SK-N-MC (cell line): Measurements from ENCODE around the gene YRDC.

Source experiments
- DNase-seq: peaks from one replicate; pipeline ENCODE4 v3.0.0-alpha.2; 2011; ENCODE audit warnings: low read depth, low spot score
- H3K27ac ChIP-seq: fragments of 200-600 bp; sonication (generic); 2 replicates; pipeline ENCODE4 v1.5.1; 2016; ENCODE audit warnings: mixed run types
- H3K36me3 ChIP-seq: fragments of 200-600 bp; sonication (generic); 2 replicates; pipeline ENCODE4 v1.6.1; 2017; ENCODE audit warnings: antibody characterized with exemption, low read length, mixed read lengths; ENCODE audit not compliant: insufficient read depth
- H3K4me3 ChIP-seq: fragments of 200-600 bp; sonication (generic); 2 replicates; pipeline ENCODE4 v1.5.1; 2016
- H3K9ac ChIP-seq: fragments of 200-600 bp; sonication (generic); 2 replicates; pipeline ENCODE4 v1.8.0; 2017; ENCODE audit warnings: mixed run types, mixed read lengths; ENCODE audit not compliant: insufficient read length
- H3K9me3 ChIP-seq: fragments of 200-600 bp; sonication (generic); 2 replicates; pipeline ENCODE4 v1.6.1; 2017; ENCODE audit warnings: low read depth, mild to moderate bottlenecking, antibody characterized with exemption, low read length, moderate library complexity, mixed read lengths
- EZH2 ChIP-seq: fragments of 200-600 bp; sonication (generic); IDR thresholded peaks from one replicate; pipeline ENCODE4 v1.6.1; 2017; ENCODE audit warnings: antibody characterized with exemption
- FOXP2 ChIP-seq: optimal IDR thresholded peaks from 2 replicates; pipeline ENCODE3; 2011; ENCODE audit warnings: mild to moderate bottlenecking, moderate library complexity; ENCODE audit not compliant: insufficient read depth; ENCODE audit errors: extremely low read length, control extremely low read depth
- POLR2AphosphoS5 ChIP-seq: IDR thresholded peaks from 2 replicates; pipeline ENCODE4 v1.6.1; 2012; ENCODE audit warnings: mild to moderate bottlenecking, low read depth, low read length, borderline replicate concordance

Gene YRDC

GRCh38 chr1:37845786-37846185 lies 37.8 kb upstream of the YRDC start:
- Histone ChIP-seq H3K9ac (no peak overlapping the region), H3K36me3 (peaks cover 4% of the 10 kb centered on the region; the same call in 1 of the 2 replicates), H3K27ac (no peak overlapping the region), H3K9me3 (no peaks in the 10 kb centered on the region), H3K4me3 (no peak overlapping the region)
- no peak for DNase-seq
- TF ChIP-seq FOXP2, result no peak
- TF ChIP-seq EZH2, result no peak
- TF ChIP-seq POLR2AphosphoS5, result no peak

GRCh38 chr1:37845049-37845646 lies 37.1 kb upstream of the YRDC start:
- DNase-seq, result no peak

GRCh38 chr1:37844536-37844935 lies 36.5 kb upstream of the YRDC start:
- no peak for TF ChIP-seq FOXP2
- TF ChIP-seq POLR2AphosphoS5, result no peak
- no peak for TF ChIP-seq EZH2
- H3K9me3 ChIP-seq, result no peaks in the 10 kb centered on the region
- peaks cover 9% of the 10 kb centered on the region for H3K36me3 ChIP-seq
- no peak overlapping the region for H3K4me3 ChIP-seq
- no peak for DNase-seq
- H3K27ac ChIP-seq, result no peak overlapping the region
- no peak overlapping the region for H3K9ac ChIP-seq

More at GRCh38 chr1:37845049-37845646, 37.1 kb upstream of the YRDC start:
- Histone ChIP-seq H3K27ac (no peak overlapping the region), H3K4me3 (no peak overlapping the region), H3K36me3 (peaks cover 4% of the 10 kb centered on the region; the same call in 1 of the 2 replicates), H3K9ac (no peak overlapping the region), H3K9me3 (no peaks in the 10 kb centered on the region)
- TF ChIP-seq POLR2AphosphoS5 (no peak), EZH2 (no peak), FOXP2 (no peak)

GRCh38 chr1:37841652-37842051 lies 33.6 kb upstream of the YRDC start:
- peaks cover 20% of the 10 kb centered on the region for H3K36me3 ChIP-seq
- DNase-seq, result no peak
- TF ChIP-seq EZH2, result no peak
- no peak for TF ChIP-seq FOXP2
- TF ChIP-seq POLR2AphosphoS5, result no peak

GRCh38 chr1:37840711-37841110 lies 32.7 kb upstream of the YRDC start:
- DNase-seq, result no peak
- no peak for TF ChIP-seq FOXP2
- TF ChIP-seq EZH2, result no peak
- TF ChIP-seq POLR2AphosphoS5, result no peak
- Histone ChIP-seq H3K4me3 (no peak overlapping the region), H3K36me3 (peaks cover 27% of the 10 kb centered on the region), H3K9me3 (no peaks in the 10 kb centered on the region), H3K27ac (no peak overlapping the region), H3K9ac (no peak overlapping the region)

More at GRCh38 chr1:37841652-37842051, 33.6 kb upstream of the YRDC start:
- H3K27ac ChIP-seq, result no peak overlapping the region
- H3K9ac ChIP-seq, result no peak overlapping the region
- H3K9me3 ChIP-seq, result no peaks in the 10 kb centered on the region
- no peak overlapping the region for H3K4me3 ChIP-seq

- DNase-seq, result no peak
- H3K27ac ChIP-seq, result no peak overlapping the region
- no peak overlapping the region for H3K4me3 ChIP-seq
- no peaks in the 10 kb centered on the region for H3K9me3 ChIP-seq
- H3K9ac ChIP-seq, result no peak overlapping the region
- peaks cover 34% of the 10 kb centered on the region for H3K36me3 ChIP-seq
- TF ChIP-seq EZH2, result no peak
- TF ChIP-seq FOXP2, result no peak
- no peak for TF ChIP-seq POLR2AphosphoS5
Measured at GRCh38 chr1:37839676-37840075, 31.7 kb upstream of the YRDC start.

- Histone ChIP-seq H3K36me3 (peaks cover 53% of the 10 kb centered on the region), H3K27ac (no peak overlapping the region), H3K9me3 (no peaks in the 10 kb centered on the region), H3K4me3 (no peak overlapping the region), H3K9ac (no peak overlapping the region)
- DNase-seq, result no peak
- TF ChIP-seq POLR2AphosphoS5, result no peak
- TF ChIP-seq EZH2, result no peak
- TF ChIP-seq FOXP2, result no peak
Measured at GRCh38 chr1:37836788-37837187, 28.8 kb upstream of the YRDC start.

GRCh38 chr1:37831809-37832208 lies 23.8 kb upstream of the YRDC start:
- no peak for TF ChIP-seq FOXP2
- H3K9ac ChIP-seq, result no peak overlapping the region
- no peak for DNase-seq
- H3K36me3 ChIP-seq, result peaks cover 49% of the 10 kb centered on the region
- H3K9me3 ChIP-seq, result no peaks in the 10 kb centered on the region
- no peak overlapping the region for H3K4me3 ChIP-seq
- no peak overlapping the region for H3K27ac ChIP-seq

- Histone ChIP-seq H3K9me3 (no peaks in the 10 kb centered on the region), H3K9ac (no peak overlapping the region), H3K27ac (no peak overlapping the region), H3K4me3 (no peak overlapping the region), H3K36me3 (peaks cover 45% of the 10 kb centered on the region)
- TF ChIP-seq FOXP2 (no peak), EZH2 (no peak), POLR2AphosphoS5 (no peak)
- DNase-seq, result no peak
Measured at GRCh38 chr1:37831109-37831508, 23.1 kb upstream of the YRDC start.
